GM12872 (cell line): ENCODE measurements around the gene PRR5.

Experiments used
- TF ChIP-seq, protein P1 (sequence below): IDR thresholded peaks from 3 replicates; pipeline ENCODE4 v1.5.1; 2011; ENCODE audit warnings: low read depth, mild to moderate bottlenecking, low read length, moderate library complexity; ENCODE audit not compliant: insufficient read depth

The PRR5 gene

DNA sequence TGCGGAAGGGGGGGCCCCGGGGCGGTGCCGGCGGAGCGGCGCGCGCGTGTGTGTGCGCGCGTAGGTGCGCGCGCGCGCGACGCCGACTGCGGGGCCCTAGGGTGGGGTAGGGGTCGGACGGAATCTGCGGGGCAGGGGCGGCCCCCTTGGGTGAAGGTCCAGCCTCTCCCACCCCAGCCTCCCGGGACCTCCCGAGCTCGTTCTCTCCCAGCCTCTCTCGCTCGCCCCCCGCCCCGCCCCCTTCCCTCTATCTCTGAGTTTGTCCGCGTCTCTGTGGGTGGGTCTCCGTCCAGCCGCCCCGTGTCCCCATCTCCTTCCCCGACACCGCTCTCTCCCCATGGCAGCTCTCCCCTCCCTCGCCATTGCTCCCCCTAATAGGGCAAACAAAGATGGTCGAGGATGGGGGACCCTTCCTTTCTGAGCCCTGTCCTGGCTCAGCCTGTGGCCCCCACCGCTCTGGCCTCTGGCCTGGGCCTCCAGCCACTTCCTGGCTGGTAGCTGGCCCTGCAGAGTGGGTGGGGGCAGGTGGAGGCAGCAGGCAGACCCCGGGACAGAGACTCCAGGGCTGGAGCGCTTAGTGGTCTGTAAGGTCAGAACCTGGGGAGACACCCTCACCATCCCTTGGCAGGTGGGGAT is 33.0 kb upstream of the PRR5 start:
- TF ChIP-seq, protein P1, sequence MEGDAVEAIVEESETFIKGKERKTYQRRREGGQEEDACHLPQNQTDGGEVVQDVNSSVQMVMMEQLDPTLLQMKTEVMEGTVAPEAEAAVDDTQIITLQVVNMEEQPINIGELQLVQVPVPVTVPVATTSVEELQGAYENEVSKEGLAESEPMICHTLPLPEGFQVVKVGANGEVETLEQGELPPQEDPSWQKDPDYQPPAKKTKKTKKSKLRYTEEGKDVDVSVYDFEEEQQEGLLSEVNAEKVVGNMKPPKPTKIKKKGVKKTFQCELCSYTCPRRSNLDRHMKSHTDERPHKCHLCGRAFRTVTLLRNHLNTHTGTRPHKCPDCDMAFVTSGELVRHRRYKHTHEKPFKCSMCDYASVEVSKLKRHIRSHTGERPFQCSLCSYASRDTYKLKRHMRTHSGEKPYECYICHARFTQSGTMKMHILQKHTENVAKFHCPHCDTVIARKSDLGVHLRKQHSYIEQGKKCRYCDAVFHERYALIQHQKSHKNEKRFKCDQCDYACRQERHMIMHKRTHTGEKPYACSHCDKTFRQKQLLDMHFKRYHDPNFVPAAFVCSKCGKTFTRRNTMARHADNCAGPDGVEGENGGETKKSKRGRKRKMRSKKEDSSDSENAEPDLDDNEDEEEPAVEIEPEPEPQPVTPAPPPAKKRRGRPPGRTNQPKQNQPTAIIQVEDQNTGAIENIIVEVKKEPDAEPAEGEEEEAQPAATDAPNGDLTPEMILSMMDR, result no peak

DNA sequence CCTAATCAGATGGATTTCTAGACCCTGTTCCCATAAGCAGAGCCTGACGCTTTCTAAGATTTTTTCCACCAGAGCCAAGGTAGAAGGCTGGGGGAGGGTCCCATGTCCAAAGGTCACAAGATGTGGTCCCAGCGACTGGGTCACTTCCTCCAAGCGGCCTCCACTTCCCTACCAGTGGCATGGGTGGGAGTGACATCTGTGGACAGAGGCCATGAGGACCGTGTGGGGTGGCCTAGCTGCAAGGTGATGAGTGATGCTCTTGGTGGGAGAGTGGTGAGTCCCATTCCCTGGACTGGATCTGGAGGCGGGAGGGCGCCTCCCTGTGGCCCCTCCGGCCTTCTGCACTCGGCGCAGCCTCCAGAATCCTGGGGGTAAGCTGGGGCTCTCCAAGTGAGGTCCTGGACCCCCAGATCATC is 32.4 kb upstream of the PRR5 start:
- TF ChIP-seq, protein P1, result peak; percentile 33; the same call in 2 of the 3 replicates

DNA sequence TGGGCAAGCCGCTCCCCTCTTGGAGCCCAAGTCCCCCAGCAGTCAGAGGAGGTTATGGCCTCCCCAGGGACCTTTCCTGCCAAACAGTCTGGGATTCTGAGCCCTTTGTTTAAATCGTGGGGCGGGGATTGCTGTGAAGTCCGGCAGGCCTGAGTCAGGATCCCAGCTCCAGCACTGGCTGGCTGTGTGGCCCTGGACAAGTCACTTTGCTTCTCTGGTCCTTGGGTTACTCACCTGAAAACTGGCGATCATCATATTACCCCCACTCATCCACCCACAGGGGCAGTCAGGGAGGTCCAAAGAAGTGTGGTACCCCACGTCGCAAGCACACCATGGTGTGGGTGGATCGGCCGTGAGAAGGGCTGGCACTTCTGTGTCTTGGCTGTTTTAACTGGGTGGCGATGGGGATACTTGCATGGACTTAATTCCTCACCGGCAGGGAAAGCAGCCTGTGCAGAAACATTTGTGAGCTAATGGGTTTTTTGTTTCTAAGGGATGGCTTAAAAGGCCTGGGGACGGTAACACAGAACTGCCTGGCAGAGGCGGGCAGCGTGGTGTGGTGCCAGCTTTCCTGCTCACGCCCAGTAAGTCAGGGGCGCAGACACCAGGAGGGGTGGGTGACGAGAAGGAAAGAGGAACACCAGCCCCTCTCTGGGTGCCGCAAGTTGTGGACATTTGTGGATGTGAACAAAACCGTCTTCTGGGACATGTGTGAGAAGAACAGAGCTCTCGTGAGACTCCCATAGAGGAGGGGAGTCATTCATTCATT is 31.6 kb upstream of the PRR5 start:
- TF ChIP-seq, protein P1, result no peak

DNA sequence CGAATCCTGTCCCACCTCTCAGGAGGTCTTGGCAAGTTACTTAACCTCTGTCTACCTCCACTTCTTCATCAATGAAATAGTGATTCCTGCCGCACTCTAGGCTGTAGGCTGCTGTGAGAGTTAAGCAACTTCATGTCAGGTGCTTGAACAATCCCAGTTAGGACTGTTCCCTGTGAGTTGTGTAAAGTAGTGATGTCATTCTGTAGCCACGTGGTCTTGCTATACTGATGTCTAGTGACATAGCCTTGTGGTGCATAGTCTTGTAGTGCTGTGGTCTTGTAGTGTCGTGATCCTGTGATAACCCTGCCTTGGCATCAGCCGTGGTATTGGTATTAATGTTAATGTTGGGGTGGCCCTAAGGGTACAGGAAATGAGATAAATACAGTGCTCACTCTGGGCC is 30.3 kb upstream of the PRR5 start:
- TF ChIP-seq, protein P1, result no peak

GRCh38 chr22:44672632-44673031 is 29.4 kb upstream of the PRR5 start:
- TF ChIP-seq, protein P1, result no peak

DNA sequence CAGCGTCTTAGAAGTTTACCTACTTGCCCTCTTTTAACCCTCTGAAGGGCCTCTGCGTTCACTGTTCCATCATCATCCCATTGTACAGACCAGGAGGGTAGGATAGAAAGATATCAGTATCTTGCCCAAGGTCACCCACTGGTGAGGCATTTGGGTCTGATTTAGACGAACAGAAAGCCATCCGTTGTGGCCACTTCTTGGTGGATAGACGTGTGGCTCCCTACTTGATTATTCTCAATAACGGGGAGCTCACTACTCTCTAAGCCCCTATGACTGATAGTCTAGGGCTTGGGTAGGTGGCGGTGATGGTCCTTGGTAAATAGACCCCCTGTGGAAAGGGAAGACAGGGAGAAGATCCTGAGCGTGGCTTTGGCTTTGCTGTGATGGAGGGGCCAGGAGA is 28.6 kb upstream of the PRR5 start:
- TF ChIP-seq, protein P1, result no peak

DNA sequence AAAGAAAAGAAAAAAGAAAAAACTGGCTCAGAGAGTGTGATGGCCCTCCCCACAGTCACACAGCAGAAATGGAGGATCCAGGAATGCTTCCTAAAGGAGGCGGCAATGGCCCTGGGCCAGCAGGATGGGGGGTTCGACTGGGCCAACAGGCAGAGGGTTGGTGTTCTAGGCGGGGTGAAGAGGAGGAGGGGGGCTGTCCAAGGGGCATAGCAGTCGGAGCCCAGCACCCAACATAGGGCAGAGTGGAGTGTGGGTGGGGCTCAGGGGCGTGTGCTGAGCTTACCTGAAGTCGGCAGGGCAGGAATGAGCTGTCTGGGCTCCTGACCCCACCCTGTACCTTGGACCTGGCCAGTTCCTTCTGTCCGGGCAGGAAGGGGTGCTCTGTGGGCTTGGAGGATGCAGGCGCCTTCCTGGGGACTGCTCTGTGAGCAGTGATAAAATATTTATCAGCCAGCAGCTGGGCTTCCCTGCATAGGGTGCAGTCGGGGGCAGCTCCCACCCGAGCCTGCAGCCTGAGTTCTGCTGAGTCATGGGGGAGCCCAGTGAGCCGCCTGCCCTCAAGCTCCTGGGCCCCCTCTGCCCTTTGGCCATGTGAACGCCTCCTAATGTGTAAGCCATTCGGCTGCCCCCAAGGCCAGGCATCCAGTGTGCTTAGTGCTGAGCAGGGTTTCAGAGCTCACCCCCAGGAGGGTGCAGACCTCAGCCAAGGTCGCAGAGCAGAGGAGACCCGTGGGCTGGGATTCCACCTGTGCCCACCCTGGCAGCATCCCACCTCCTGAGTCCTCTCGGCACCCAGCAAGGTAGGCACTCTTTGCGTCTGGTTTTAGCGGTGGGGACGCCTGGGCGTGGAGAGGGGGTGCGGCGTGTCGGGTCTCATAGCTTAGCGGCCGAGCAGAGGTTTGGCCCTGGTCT is 25.3 kb upstream of the PRR5 start:
- TF ChIP-seq, protein P1, result no peak
